NB4 (cell line): ENCODE data around the gene CNNM4.

Experiments
- MAX ChIP-seq: IDR thresholded peaks from 2 replicates; pipeline ENCODE4 v1.6.1; 2011; ENCODE audit warnings: low read depth, low read length
- MYC ChIP-seq: IDR thresholded peaks from 2 replicates; pipeline ENCODE4 v1.6.1; 2011; ENCODE audit warnings: low read depth, low read length
- POLR2A ChIP-seq: IDR thresholded peaks from 2 replicates; pipeline ENCODE4 v1.6.1; 2011; ENCODE audit warnings: mild to moderate bottlenecking; ENCODE audit not compliant: insufficient read length; ENCODE audit errors: extremely low read depth
- TF ChIP-seq, protein P1 (sequence below): IDR thresholded peaks from one replicate; pipeline ENCODE4 v1.5.1; 2012; ENCODE audit warnings: low read depth, low read length

GRCh38 chr2:96842600-96842999, 81.9 kb downstream of the CNNM4 start:
- TF ChIP-seq, protein P1, sequence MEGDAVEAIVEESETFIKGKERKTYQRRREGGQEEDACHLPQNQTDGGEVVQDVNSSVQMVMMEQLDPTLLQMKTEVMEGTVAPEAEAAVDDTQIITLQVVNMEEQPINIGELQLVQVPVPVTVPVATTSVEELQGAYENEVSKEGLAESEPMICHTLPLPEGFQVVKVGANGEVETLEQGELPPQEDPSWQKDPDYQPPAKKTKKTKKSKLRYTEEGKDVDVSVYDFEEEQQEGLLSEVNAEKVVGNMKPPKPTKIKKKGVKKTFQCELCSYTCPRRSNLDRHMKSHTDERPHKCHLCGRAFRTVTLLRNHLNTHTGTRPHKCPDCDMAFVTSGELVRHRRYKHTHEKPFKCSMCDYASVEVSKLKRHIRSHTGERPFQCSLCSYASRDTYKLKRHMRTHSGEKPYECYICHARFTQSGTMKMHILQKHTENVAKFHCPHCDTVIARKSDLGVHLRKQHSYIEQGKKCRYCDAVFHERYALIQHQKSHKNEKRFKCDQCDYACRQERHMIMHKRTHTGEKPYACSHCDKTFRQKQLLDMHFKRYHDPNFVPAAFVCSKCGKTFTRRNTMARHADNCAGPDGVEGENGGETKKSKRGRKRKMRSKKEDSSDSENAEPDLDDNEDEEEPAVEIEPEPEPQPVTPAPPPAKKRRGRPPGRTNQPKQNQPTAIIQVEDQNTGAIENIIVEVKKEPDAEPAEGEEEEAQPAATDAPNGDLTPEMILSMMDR = no peak
- no peak for TF ChIP-seq MAX
- no peak for TF ChIP-seq POLR2A
- TF ChIP-seq MYC = no peak
